Fibroblast of skin of back (primary cell): ENCODE measurements around the gene PDLIM4. TPM values are rescaled to one million over a fixed set of nuclear protein-coding genes. Genes with fewer than 3 reads are reported as not detected.

Experiments
- DNase-seq: peaks from one replicate; pipeline ENCODE4 v3.0.0-alpha.2; 2013
- polyA plus RNA-seq, 2 experiments: library from polyadenylated mRNA; unstranded; fragments of 120-200 nt; gene quantifications; one replicate each; pipeline ENCODE4 v1.2.1, GENCODE V29; 2013; ENCODE audit not compliant: insufficient read length in 2 of 2

PDLIM4 gene, protein sequence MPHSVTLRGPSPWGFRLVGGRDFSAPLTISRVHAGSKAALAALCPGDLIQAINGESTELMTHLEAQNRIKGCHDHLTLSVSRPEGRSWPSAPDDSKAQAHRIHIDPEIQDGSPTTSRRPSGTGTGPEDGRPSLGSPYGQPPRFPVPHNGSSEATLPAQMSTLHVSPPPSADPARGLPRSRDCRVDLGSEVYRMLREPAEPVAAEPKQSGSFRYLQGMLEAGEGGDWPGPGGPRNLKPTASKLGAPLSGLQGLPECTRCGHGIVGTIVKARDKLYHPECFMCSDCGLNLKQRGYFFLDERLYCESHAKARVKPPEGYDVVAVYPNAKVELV
- 71.7 TPM for polyA plus RNA-seq (2013, experiment 1 of 2; ENCODE audit: insufficient read length)
- 70.0 TPM for polyA plus RNA-seq (2013, experiment 2 of 2; ENCODE audit: insufficient read length)

GRCh38 chr5:132257131-132258101, at the start of gene PDLIM4:
TSS of gene PDLIM4 (plus strand) at chr5:132257696. CDS start at chr5:132257735, 39 bp downstream.
- peak; percentile 65 for DNase-seq

DNA sequence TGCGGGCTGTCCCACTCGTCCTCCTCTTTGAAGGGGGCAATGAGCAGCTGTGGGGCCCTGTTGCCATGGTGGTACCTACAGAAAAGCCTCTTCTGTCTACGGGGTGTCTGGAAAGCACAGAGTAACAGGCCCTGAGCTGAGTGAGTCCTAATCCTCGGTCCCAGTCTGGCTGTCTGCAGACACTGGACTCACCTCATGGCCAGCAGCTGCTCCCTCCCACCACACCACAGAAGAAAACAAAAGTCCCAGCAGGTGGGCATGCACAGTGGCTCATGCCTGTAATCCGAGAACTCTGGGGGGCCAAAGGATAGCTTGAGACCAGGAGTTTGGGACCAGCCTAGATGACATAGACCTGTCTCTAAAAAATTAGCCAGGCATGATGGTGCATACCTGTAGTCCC, 49.7 kb upstream of the PDLIM4 start:
- no peak for DNase-seq

DNA sequence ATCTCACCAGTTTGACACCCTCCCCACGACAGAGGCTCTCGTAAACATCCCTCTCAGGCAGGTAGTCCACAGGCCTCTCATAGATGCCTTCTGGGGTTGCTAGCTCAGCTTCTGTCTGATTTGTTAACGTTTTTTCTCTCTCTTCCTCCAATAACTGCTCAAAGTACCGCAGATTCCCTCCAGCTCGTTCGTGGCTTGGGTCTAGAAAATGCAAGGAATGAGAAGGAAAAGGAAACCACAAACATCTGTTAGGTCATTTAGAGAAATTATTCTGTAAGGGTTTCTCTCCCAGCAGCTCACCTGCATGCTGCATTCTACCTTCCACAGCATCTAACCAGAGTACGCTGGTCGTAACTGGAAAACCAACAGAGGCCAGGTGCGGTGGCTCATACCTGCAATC, 48.4 kb upstream of the PDLIM4 start:
- DNase-seq, result peak; percentile 32

DNA sequence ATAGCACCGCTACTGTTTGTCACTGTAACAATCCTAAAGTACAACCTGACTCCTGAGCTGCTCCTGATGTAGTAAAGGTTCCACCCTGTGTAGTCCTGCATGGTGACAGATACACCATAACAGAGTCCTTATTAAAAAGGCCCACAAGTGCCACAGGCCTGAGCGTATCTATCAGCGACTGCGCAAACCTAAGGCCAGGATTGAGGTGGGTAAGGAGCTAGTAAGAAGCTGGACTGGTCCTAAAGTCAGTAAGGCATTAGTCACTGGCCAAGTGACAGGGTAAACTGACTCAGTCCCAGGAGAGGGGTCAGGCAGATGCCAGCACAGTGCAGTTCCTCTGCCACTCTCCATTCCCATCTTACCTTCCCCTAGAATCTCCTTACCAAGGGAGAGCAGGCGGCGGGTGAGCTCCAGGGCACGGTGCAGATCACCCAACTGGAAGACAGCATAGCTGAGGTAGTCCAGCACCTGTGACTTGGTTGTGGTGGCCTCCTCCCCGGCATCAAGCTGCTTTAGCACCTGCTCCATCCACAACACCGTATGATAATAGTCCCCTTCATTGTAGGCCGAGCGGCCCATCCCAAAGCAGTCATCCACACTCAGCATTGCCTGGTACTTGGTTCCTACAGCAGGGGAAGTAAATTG, 47.5 kb upstream of the PDLIM4 start:
- DNase-seq, result no peak

GRCh38 chr5:132210944-132211343, 46.6 kb upstream of the PDLIM4 start:
- DNase-seq, result no peak

- peak; percentile 53 for DNase-seq
These were observed 45.7 kb upstream of the PDLIM4 start for GRCh38 chr5:132211787-132212186.

- no peak for DNase-seq
These were observed 43.8 kb upstream of the PDLIM4 start for GRCh38 chr5:132213666-132214065.

DNA sequence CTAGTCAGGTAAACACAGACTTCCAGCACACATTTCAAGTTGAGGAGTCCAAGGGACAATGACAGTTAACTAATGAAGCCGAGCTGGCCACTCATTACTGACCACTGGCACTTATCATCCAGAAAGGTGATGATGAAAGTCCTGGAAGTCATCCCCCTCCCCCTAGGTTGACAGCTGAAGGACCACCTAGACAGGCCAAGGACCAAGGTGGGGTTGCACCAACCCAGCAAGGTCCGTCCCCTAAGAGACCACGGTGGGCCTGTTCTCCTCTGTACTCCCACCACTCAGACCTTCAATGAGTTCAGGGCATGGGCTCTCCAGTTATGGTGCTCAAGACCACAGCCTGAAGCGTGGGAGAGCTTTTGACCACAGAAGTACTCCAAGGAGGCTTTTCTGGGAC, 43.0 kb upstream of the PDLIM4 start:
- DNase-seq, result no peak

DNA sequence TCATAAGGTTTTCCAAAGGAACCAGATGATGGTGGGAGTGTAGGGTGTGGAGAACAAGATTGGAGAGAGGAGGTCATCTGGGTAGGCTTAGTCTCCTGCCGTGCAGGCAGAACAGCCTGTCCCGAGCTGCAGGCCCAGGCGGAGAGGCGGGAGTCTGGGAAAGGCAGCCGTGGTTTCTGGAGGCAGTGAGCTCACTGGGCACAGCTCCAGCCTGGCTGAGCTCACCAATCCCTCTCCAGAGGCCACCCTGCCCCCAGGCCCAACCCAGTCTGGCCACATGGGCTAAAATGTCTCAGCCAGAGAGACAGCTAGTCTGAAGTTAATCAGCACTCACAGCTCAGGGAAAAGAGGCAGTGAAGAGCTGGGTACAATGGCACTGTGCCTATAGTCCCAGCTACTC, 42.2 kb upstream of the PDLIM4 start:
- DNase-seq, result peak; percentile 98

DNA sequence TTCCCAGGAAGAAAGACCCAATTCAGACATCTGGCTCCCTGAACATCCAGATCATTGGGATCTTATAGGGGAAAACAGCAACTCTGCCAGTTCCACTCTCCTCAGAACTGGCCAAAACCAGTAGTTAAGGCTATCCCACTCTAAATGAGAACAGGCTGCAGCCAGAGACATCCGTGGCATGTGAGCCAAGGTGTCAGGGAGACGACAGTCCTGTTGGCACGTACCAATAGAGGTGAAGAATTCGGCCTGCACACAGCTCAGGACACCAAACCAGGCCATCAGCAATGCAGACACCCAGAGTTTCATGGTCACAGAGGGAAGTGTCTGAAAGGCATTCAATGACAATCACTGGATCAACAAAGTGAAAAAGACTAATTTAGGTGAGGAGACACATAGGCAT, 39.2 kb upstream of the PDLIM4 start:
- DNase-seq, result no peak

- DNase-seq, result no peak
These were observed 38.1 kb upstream of the PDLIM4 start for GRCh38 chr5:132219289-132219970.

DNA sequence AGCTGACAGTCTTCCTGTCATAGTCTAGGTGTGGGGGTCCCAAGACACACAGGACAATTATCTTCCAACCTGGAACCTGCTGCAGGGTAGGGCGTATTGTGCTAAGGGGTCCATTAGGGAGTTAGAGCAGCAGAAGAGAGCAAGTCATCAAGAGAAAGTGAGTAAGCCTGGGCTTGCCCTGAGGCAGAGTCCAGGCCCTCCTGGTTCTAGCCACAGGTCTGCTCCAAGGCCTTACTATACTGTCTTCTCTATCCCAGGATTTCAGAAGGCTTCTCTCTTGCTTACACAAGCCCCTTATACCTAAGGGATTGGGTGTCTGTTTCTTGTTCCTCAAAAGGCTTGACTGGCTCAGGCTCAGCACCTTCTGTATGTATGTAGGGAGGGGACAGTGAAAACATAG, 37.5 kb upstream of the PDLIM4 start:
- DNase-seq, result no peak

DNA sequence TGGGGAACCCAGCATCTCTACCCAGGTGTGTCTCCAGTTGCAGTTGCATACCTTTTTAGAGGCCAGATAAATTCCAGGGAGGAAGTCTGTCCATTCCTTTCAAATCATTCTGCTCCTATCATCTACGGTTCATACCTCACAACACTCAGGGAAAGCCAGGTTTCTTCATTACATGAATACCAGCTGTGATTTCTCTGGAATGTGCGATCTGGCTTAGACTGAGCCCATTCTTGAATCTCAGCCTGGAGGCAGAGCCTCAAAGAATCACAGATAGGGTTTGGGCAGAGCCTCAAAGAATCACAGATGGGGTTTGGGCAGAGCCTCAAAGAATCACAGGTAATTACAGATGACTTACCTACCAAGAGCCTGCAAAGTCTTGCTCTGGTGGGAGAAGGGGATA, 37.0 kb upstream of the PDLIM4 start:
- no peak for DNase-seq

DNA sequence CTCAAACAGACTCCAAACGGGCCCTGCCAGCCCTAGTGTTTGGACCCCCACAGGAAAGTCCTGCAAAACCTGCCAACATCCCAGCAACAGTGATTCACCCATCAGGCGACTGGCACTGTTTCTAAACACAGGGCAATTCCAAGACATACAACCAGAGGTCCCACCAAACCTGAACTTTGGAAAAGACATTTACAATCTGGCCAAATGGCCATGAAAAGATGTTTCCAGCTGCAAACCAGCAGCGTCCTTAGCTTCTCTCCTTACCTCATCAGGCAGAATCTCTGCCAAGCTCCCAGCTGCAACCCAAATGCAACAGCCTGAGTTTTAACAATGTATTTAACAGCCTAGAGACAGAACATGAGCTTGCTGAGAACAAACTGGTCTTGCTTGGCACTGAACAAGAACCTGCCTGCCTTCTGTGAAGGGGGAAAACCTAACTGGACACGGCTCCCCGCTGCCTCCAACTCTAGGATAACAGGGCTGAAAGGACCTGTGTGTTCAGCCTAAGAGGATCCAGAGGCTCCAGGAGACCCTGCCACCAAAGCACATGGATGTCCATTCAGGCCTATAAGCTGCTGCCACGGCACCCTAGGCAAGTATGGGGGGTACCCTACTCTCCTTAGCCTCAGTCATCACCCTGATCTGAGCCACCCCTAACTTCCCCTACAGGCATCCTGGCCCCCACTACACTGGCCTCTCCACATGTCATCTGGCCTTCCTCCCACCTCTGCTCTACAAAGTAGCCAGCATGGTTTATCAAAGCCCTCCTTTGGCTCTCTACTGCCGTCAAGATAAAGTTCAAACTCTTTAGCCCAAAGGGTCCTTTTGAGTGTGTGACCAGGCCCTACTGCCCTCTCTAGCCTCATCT, 35.5 kb upstream of the PDLIM4 start:
- DNase-seq, result no peak

- DNase-seq, result no peak
These were observed 34.9 kb upstream of the PDLIM4 start for GRCh38 chr5:132222649-132223038.

DNA sequence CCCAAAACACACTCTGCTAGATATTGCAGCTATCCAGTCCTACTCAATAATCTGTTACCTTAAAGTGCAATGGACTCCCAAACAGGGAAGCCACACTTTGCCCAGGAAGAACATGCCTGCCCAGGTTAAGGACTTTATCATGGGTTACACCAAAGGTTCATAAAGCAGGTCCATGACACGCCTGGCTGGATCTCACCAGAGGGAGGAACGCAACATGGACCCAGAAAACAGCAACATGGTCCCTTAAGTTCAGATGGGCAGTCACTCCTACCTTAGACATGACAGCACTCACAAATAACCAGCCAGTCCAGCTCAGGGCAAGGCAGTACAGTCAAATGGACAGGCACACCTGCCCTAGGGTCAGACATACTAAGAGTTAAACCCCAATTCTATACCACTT, 33.6 kb upstream of the PDLIM4 start:
- no peak for DNase-seq

- DNase-seq, result no peak
These were observed 32.8 kb upstream of the PDLIM4 start for GRCh38 chr5:132224716-132225115.

- DNase-seq, result peak; percentile 90
These were observed 32.1 kb upstream of the PDLIM4 start for GRCh38 chr5:132225165-132226032.

- no peak for DNase-seq
These were observed 30.8 kb upstream of the PDLIM4 start for GRCh38 chr5:132226516-132227234.

- DNase-seq, result no peak
These were observed 30.3 kb upstream of the PDLIM4 start for GRCh38 chr5:132227235-132227484.
